NCI-H460 (cell line): ENCODE data around the gene THUMPD1. TPM values are rescaled to one million over a fixed set of nuclear protein-coding genes. Genes with fewer than 3 reads are reported as not detected.
"Not testable (repeated sequence)": the region's sequence is repeated elsewhere in the genome, so short reads cannot be mapped to it uniquely, and the experiment has no call there.

Experiments
- DNase-seq: peaks from one replicate; pipeline ENCODE4 v3.0.0-alpha.2; 2016; ENCODE audit warnings: low read depth; ENCODE audit errors: extremely low read depth
- small RNA-seq, 2 experiments: library from RNA; depleted of rRNA; stranded (forward); fragments of <200 nt; gene quantifications; one replicate each; pipeline ENCODE3, GENCODE V24; 2014
- total RNA-seq: library from RNA; depleted of rRNA; stranded (reverse); fragments of >200 nt; shearing (Covaris generic); gene quantifications from 2 replicates; pipeline ENCODE4 v1.2.3, GENCODE V29; 2014; rRNA removed

Gene THUMPD1
- total RNA-seq, 1 experiment from 2014 or later = 65.1 TPM

DNA sequence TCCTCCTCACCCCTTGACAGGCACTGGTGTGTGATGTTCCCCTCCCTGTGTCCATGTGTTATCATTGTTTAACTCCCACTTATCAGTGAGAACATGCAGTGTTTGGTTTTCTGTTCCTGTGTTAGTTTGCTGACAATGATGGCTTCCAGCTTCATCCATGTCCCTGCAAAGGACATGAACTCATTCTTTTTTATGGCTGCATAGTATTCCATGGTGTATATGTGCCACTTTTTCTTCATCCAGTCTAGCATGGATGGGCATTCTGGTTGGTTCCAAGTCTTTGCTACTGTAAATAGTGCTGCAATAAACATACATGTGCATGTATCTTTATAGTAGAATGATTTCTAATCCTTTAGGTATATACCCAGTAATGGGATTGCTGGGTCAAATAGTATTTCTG, 39.9 kb downstream of the THUMPD1 start:
- DNase-seq = not testable (repeated sequence)

DNA sequence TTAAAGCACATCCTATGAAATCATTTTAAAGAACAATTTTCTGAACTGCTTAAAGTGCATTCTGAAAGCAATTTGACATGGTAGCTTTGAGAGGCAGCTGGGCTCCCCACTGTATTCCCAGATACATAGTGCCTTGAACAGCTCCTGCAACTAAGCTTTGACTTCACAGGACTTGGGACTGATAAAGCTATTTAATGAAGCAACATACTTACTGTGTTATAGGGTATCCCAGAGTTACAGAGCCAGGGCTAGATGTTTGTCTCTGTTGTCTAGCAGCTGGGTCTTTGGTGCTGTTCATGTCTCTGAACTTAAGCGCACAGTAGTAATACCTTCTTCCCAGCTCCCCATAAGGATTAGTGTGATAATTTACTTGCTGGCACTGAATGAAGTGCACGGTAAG, 45.0 kb downstream of the THUMPD1 start:
- no peak for DNase-seq

- DNase-seq = no peak
These were observed 46.6 kb downstream of the THUMPD1 start for GRCh38 chr16:20695024-20695423.

DNA sequence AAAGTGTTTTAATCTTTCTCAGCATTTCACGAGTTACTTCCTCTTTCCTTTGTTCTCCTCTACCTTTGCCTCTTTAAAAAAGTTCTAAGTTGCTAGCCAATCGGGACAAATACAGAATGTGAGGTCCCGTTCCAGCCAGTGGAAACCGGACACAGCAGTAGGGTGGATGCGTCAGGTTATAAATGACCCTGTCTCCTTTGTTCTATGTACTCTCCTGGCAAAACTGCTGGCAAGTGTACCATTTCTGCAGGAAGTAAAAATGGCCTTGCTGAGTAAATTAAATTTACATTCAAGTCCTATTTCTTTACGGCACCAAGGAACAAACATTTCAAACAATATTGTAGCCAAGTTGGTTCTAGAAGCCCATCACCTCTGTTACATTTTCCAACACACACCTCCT, 47.5 kb downstream of the THUMPD1 start:
- DNase-seq = not testable (repeated sequence)

DNA sequence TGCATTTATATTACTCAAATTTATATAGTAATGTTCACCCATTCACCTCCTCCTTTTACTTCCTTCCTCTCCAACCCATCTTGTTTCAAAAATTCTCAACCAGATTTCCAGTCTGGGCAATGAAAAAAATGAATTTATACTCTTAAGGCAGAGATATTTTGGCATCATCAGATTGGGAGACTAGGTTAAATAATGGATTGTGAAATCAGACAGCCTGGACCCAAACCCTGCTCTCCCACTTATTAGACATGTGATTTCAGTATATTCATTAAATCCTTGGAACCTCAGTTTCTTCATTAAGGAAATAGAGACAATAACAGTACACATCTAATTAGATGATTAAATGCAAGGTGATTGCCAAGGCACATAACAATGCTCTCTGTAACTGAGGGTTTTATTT, 52.0 kb downstream of the THUMPD1 start:
- no peak for DNase-seq

- DNase-seq = no peak
These were observed 57.8 kb downstream of the THUMPD1 start for GRCh38 chr16:20683812-20684211.

Small RNA genes lying within 50 kb of the gene (small RNA-seq; reads per million reads assigned to genes)
- 0.04 to 0.12 reads per million in 2 experiments for gene RNU6-944P

Other genes with a start within 250 kb of the THUMPD1 start
- gene ACSM2B, start 165.5 kb downstream of the THUMPD1 start, total RNA-seq = not detected in 2 replicates
- not detected in 2 replicates for gene ACSM1, start 44.1 kb downstream of the THUMPD1 start, total RNA-seq
- 1.6 and 2.1 TPM in 2 replicates for gene ACSM3, start 22.2 kb upstream of the THUMPD1 start, total RNA-seq
- 29.1 and 38.4 TPM in 2 replicates for gene ERI2, start 64.7 kb upstream of the THUMPD1 start, total RNA-seq
- 6.1 and 6.5 TPM in 2 replicates for gene REXO5, start 64.7 kb upstream of the THUMPD1 start, total RNA-seq
- gene DCUN1D3, start 158.5 kb upstream of the THUMPD1 start, total RNA-seq = 10.0 and 10.1 TPM in 2 replicates
- 72.7 and 74.2 TPM in 2 replicates for gene LYRM1, start 159.0 kb upstream of the THUMPD1 start, total RNA-seq